ENCODE results near the gene SEMA6B. TPM values are rescaled to one million over a fixed set of nuclear protein-coding genes. Genes with fewer than 3 reads are reported as not detected.

Gene SEMA6B
- total and polyA plus RNA-seq, 2 donors (not counting 3 experiments of a cell fraction or from before 2014, with no cell fraction given), result 97.8 to 176 TPM

DNA sequence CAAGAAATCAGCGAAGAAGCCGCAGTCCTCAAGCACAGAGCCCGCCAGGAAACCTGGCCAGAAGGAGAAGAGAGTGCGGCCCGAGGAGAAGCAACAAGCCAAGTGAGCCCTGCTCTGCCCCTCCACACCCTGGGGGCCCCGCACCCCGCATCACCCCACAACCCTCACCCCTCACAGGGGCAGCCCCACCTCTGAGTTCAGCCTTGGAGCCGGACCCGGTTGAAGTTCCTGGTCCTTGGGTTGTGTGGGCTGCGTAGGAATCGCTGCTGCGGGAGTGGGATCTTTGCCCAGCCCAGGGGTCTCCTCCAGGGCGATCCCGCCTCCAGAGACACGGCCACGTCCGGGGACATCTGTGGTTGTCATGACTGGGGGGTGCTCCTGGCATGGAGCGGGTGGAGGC lies 63.2 kb downstream of the SEMA6B start:
- peaks cover 4 to 54% of the 10 kb centered on the region in 2 experiments for H3K36me3 ChIP-seq (ENCODE audit: control insufficient read depth in 2 of 2, extremely low read depth in 1 of 2, insufficient read depth in 2 of 2, low read length in 2 of 2)
- H2AFZ ChIP-seq (ENCODE audit: low read depth, low read length), result no peak overlapping the region
- no TSS peak for BruUV-seq (replicated peaks)
- dilution Hi-C loops (cut with MboI; ENCODE audit: extremely low pct_ligation_motif_present, low sequenced_read_pairs), result no loop called here
- H3K9me1 ChIP-seq (replicated peaks; ENCODE audit: control insufficient read depth, extremely low read depth, insufficient read depth, low read length), result no peaks in the 10 kb centered on the region
- H4K20me1 ChIP-seq (replicated peaks; ENCODE audit: control insufficient read depth, extremely low read depth, insufficient read depth, low read length), result no peaks in the 10 kb centered on the region
- ChIA-PET CTCF (no interaction called here), POLR2A (no interaction called here)
- H3K27ac ChIP-seq (ENCODE audit: insufficient read depth, low read depth, low read length), result no peak overlapping the region
- DNase-seq (ENCODE audit: low read depth, low spot score) (no peak), FAIRE-seq (no peak)
- H3K4me2 ChIP-seq (ENCODE audit: insufficient read depth, low read length), result no peak overlapping the region
- H3K27me3 ChIP-seq (ENCODE audit: control insufficient read depth in 2 of 2, insufficient read depth in 2 of 2, low read length in 2 of 2), result no peaks in the 10 kb centered on the region
- no peak overlapping the region for H3K9ac ChIP-seq (replicated peaks; ENCODE audit: extremely low read depth, insufficient read depth, low read length)
- no peak overlapping the region for H3K4me3 ChIP-seq (replicated peaks in 1 of 3; ENCODE audit: insufficient read depth in 1 of 3, low read depth in 1 of 3, low read length in 3 of 3)
- TF ChIP-seq, protein P1, sequence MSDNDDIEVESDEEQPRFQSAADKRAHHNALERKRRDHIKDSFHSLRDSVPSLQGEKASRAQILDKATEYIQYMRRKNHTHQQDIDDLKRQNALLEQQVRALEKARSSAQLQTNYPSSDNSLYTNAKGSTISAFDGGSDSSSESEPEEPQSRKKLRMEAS (IDR thresholded peaks at IDR 0.05; ENCODE audit: insufficient read depth, insufficient read length), result no peak
- TF ChIP-seq GATA2 (IDR thresholded peaks at IDR 0.05; ENCODE audit: insufficient read depth, insufficient read length, low read depth, low read length) (no peak), POLR2AphosphoS5 (IDR thresholded peaks at IDR 0.05; ENCODE audit: insufficient read depth, low read depth, low read length) (no peak), EZH2 (IDR thresholded peaks at IDR 0.05; ENCODE audit: borderline replicate concordance, low read depth, low read length, severe bottlenecking) (no peak), FOS (IDR thresholded peaks at IDR 0.05; ENCODE audit: borderline replicate concordance, insufficient read depth, low read length) (no peak), POLR2A (IDR thresholded peaks at IDR 0.05; ENCODE audit: low read depth, low read length) (no peak), MYC (IDR thresholded peaks at IDR 0.05; ENCODE audit: low read depth, low read length) (no peak)
- no peaks in the 10 kb centered on the region for H3K9me3 ChIP-seq (replicated peaks; ENCODE audit: control insufficient read depth, insufficient read depth, low read length)
- intact Hi-C loops (cut with micrococcal nuclease), result no loop called here
- no peaks in the 10 kb centered on the region for H3K4me1 ChIP-seq (ENCODE audit: control insufficient read depth, extremely low read depth, insufficient read depth, low read length)
- H3K79me2 ChIP-seq (ENCODE audit: control insufficient read depth, insufficient read depth, low read length), result no peaks in the 10 kb centered on the region

DNA sequence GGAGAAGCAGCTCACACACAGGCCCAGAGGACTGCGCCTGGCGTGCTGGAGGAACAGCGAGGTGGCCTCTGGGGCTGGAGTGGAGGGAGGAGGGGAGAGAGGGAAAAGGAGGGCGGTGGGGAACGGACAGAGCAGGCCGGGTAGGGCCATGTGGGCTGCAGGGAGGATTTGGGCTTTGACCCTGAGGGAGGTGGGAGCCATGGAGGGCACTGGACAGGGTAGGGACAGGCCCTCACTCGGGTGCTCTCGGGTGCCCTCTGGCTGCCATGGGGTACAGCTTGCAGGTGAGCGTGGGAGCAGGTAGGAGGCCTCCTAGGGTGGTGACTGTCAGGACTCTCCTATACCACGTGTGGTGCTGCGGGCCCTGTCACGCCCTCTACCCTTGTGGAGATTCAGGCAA lies 64.0 kb downstream of the SEMA6B start:
- no peaks in the 10 kb centered on the region for H3K9me1 ChIP-seq (replicated peaks; ENCODE audit: control insufficient read depth, extremely low read depth, insufficient read depth, low read length)
- H2AFZ ChIP-seq (ENCODE audit: low read depth, low read length), result no peak overlapping the region
- TF ChIP-seq POLR2AphosphoS5 (IDR thresholded peaks at IDR 0.05; ENCODE audit: insufficient read depth, low read depth, low read length) (no peak), GATA2 (IDR thresholded peaks at IDR 0.05; ENCODE audit: insufficient read depth, insufficient read length, low read depth, low read length) (no peak), JUN (IDR thresholded peaks at IDR 0.05; ENCODE audit: borderline replicate concordance, insufficient read depth, insufficient read length, low read depth) (no peak), FOS (IDR thresholded peaks at IDR 0.05; ENCODE audit: borderline replicate concordance, insufficient read depth, low read length) (no peak), POLR2A (IDR thresholded peaks at IDR 0.05; ENCODE audit: low read depth, low read length) (no peak), MYC (IDR thresholded peaks at IDR 0.05; ENCODE audit: low read depth, low read length) (no peak), EZH2 (IDR thresholded peaks at IDR 0.05; ENCODE audit: borderline replicate concordance, low read depth, low read length, severe bottlenecking) (no peak)
- TF ChIP-seq, protein P2, sequence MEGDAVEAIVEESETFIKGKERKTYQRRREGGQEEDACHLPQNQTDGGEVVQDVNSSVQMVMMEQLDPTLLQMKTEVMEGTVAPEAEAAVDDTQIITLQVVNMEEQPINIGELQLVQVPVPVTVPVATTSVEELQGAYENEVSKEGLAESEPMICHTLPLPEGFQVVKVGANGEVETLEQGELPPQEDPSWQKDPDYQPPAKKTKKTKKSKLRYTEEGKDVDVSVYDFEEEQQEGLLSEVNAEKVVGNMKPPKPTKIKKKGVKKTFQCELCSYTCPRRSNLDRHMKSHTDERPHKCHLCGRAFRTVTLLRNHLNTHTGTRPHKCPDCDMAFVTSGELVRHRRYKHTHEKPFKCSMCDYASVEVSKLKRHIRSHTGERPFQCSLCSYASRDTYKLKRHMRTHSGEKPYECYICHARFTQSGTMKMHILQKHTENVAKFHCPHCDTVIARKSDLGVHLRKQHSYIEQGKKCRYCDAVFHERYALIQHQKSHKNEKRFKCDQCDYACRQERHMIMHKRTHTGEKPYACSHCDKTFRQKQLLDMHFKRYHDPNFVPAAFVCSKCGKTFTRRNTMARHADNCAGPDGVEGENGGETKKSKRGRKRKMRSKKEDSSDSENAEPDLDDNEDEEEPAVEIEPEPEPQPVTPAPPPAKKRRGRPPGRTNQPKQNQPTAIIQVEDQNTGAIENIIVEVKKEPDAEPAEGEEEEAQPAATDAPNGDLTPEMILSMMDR (IDR thresholded peaks at IDR 0.05; ENCODE audit: extremely low read depth in 1 of 2, insufficient read depth in 1 of 2, low read depth in 1 of 2, low read length in 2 of 2), result no peak
- TF ChIP-seq, protein P1 (IDR thresholded peaks at IDR 0.05; ENCODE audit: insufficient read depth, insufficient read length), result no peak
- intact Hi-C loops (cut with micrococcal nuclease), result no loop called here
- POLR2A ChIA-PET, result no interaction called here
- FAIRE-seq, result no peak
- H3K27ac ChIP-seq (ENCODE audit: insufficient read depth, low read depth, low read length), result no peak overlapping the region
- DNase-seq (ENCODE audit: low read depth, low spot score), result no peak
- H3K4me3 ChIP-seq (replicated peaks in 1 of 3; ENCODE audit: insufficient read depth in 1 of 3, low read depth in 1 of 3, low read length in 3 of 3), result no peak overlapping the region
- H3K4me1 ChIP-seq (ENCODE audit: control insufficient read depth, extremely low read depth, insufficient read depth, low read length), result no peaks in the 10 kb centered on the region
- H3K4me2 ChIP-seq (ENCODE audit: insufficient read depth, low read length), result no peak overlapping the region
- no peaks in the 10 kb centered on the region for H3K79me2 ChIP-seq (ENCODE audit: control insufficient read depth, insufficient read depth, low read length)
- peaks cover 4 to 48% of the 10 kb centered on the region in 2 experiments for H3K36me3 ChIP-seq (ENCODE audit: control insufficient read depth in 2 of 2, extremely low read depth in 1 of 2, insufficient read depth in 2 of 2, low read length in 2 of 2)
- dilution Hi-C loops (cut with MboI; ENCODE audit: extremely low pct_ligation_motif_present, low sequenced_read_pairs), result no loop called here
- H3K9ac ChIP-seq (replicated peaks; ENCODE audit: extremely low read depth, insufficient read depth, low read length), result no peak overlapping the region
- no peaks in the 10 kb centered on the region for H4K20me1 ChIP-seq (replicated peaks; ENCODE audit: control insufficient read depth, extremely low read depth, insufficient read depth, low read length)
- H3K27me3 ChIP-seq (ENCODE audit: control insufficient read depth in 2 of 2, insufficient read depth in 2 of 2, low read length in 2 of 2), result no peaks in the 10 kb centered on the region
- no peaks in the 10 kb centered on the region for H3K9me3 ChIP-seq (replicated peaks; ENCODE audit: control insufficient read depth, insufficient read depth, low read length)
- no TSS peak for BruUV-seq (replicated peaks)
- CTCF ChIA-PET, result interaction anchor here (0.5 kb wide), 1 partner anchor 12 kb away, joined by 3 read pairs; no protein-coding TSS in a partner anchor

All from endothelial cell of umbilical vein (primary cell).